Measurements from ENCODE around the gene SAA4. TPM values are rescaled to one million over a fixed set of nuclear protein-coding genes. Genes with fewer than 3 reads are reported as not detected.

Gene SAA4
- total and polyA plus RNA-seq, 2 of the 8 experiments (the other 6 are each of a cell fraction or from before 2014, with no cell fraction given) = not detected

DNA sequence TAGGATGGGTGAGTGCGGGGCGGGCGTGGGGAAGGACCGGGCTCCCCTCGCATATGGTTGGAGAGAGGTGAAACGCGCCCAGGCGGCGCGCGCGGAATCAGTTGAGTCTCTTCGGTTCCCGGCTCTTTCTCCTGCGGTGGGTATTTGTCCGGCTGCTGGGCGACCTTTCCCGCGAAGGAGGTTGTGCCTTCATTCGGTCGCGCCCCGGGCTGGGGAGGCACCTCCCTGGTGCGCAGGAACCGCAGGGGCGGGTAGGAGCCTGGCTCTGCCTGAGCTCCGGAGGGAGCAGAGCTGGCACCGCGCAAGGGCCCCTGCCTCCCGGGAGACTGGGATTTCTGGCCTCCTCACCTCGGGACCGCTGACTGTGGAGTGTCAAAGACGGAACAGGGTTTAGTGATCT, 27.5 kb downstream of the SAA4 start (continued):
- TF ChIP-seq CHD2 (IDR thresholded peaks at IDR 0.05; ENCODE audit: low read length) = no peak
- no peak for TF ChIP-seq TCF12 (IDR thresholded peaks at IDR 0.05; ENCODE audit: low read depth, low read length)
- no peak for TF ChIP-seq CBX5 (IDR thresholded peaks at IDR 0.05; ENCODE audit: low read depth, low read length)
- TF ChIP-seq BCL11A (IDR thresholded peaks at IDR 0.05; ENCODE audit: low read depth in 2 of 2, low read length in 2 of 2) = no peak
- TF ChIP-seq CTBP2 (IDR thresholded peaks at IDR 0.05; ENCODE audit: borderline replicate concordance, insufficient read depth, insufficient read length, low read length) = no peak
- TF ChIP-seq GTF2F1 (IDR thresholded peaks at IDR 0.05; ENCODE audit: borderline replicate concordance, low read depth, low read length) = no peak
